ENCODE results near the gene M1AP. TPM values are rescaled to one million over a fixed set of nuclear protein-coding genes. Genes with fewer than 3 reads are reported as not detected.

Gene M1AP
- total and polyA plus RNA-seq, 2 of the 8 experiments (the other 6 are each of a cell fraction or from before 2014, with no cell fraction given) = 4.8 TPM

DNA sequence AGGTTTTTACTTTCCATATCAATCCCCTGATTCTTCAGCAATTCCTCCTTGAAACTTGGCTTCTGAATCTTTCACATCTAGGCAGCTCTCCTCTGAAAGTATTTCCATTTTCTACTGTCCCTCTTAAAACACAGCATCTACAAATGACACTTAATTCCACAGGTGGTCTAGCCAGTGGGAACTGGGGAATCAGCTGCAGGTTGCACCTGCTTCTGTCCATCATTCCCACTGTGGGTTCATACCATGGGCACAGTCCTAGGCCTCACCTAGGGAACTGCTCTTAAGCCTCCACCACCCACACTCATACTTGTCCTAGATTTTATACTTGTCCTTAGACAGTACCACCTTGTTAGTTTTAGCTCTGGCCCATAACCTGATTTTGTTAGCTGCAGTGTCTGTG is 96.6 kb downstream of the M1AP start:
- no peak overlapping the region for H2BK12ac ChIP-seq (ENCODE audit: low read depth, low read length)
- ChIA-PET POLR2A (ENCODE audit: partially characterized antibody) (interaction anchor here (1.3 to 1.5 kb wide), 2 partner anchors 22 to 109 kb away, joined by 3 to 6 read pairs; partner anchors contain the start of genes AUP1 and HTRA2), CTCF (ENCODE audit: partially characterized antibody) (interaction anchor here (0.7 to 2.8 kb wide), 4 partner anchors 21 to 285 kb away, joined by 3 to 12 read pairs (median 4); no protein-coding TSS in a partner anchor)
- no peak overlapping the region for H2AFZ ChIP-seq (ENCODE audit: low read length)
- H3K14ac ChIP-seq (ENCODE audit: insufficient read length) = no peak overlapping the region
- no peak overlapping the region for H3K4ac ChIP-seq (replicated peaks; ENCODE audit: insufficient read length, low read depth, low read length)
- FAIRE-seq (no peak), DNase-seq (ENCODE audit: low read depth in 1 of 2, low spot score in 2 of 2) (no peak)
- H3K27ac ChIP-seq (ENCODE audit: low read depth, low read length) = no peak overlapping the region
- H3K9ac ChIP-seq (replicated peaks in 1 of 4; ENCODE audit: extremely low read depth in 1 of 4, low read depth in 3 of 4, low read length in 3 of 4) = no peak overlapping the region
- no peak overlapping the region for H4K91ac ChIP-seq (replicated peaks; ENCODE audit: insufficient read length, low read length)
- no peak overlapping the region for H2BK15ac ChIP-seq (ENCODE audit: low read length)
- H4K5ac ChIP-seq (ENCODE audit: insufficient read length, low read depth, low read length) = no peak overlapping the region
- peaks cover 5 to 18% (median 10%) of the 10 kb centered on the region in 4 experiments for H3K4me1 ChIP-seq (replicated peaks in 1 of 4; ENCODE audit: control insufficient read depth in 3 of 4, insufficient read depth in 4 of 4, low read length in 3 of 4)
- no peaks in the 10 kb centered on the region; the same call in 1 of the 2 replicates for H3K79me1 ChIP-seq (ENCODE audit: low read depth, low read length)
- no peak overlapping the region for H2BK20ac ChIP-seq (ENCODE audit: low read length)
- no peak overlapping the region for H3K18ac ChIP-seq (ENCODE audit: extremely low read depth, low read length)
- no peak overlapping the region for H3K56ac ChIP-seq (replicated peaks; ENCODE audit: insufficient read length, low read depth, low read length)
- peaks cover 2 to 4% of the 10 kb centered on the region in 2 experiments for H4K20me1 ChIP-seq (replicated peaks in 1 of 2; ENCODE audit: control insufficient read depth in 1 of 2, insufficient read depth in 2 of 2, low read length in 2 of 2)
- H3K4me3 ChIP-seq (ENCODE audit: extremely low read depth in 1 of 4, insufficient read depth in 2 of 4, low read depth in 3 of 4, low read length in 4 of 4) = no peak overlapping the region
- no peak overlapping the region for H4K8ac ChIP-seq (ENCODE audit: extremely low read depth, insufficient read depth, low read length)
- no peak overlapping the region for H2AK5ac ChIP-seq (ENCODE audit: low read depth, low read length)
- no peaks in the 10 kb centered on the region for H3K9me3 ChIP-seq (ENCODE audit: insufficient read depth in 2 of 2, low read depth in 1 of 2, low read length in 1 of 2)
- peaks cover 27% of the 10 kb centered on the region for H3K23me2 ChIP-seq (ENCODE audit: low read depth, low read length)
- no peaks in the 10 kb centered on the region for H3K79me2 ChIP-seq (ENCODE audit: control insufficient read depth in 1 of 2, insufficient read depth in 2 of 2, low read length in 2 of 2)
- H2BK5ac ChIP-seq (ENCODE audit: low read depth, low read length) = no peak overlapping the region
- H3K23ac ChIP-seq (ENCODE audit: insufficient read length) = no peak overlapping the region
- H2BK120ac ChIP-seq (replicated peaks; ENCODE audit: low read depth, low read length) = no peak overlapping the region
- 0 out of 8 replicates have a peak, but pooled peaks cover 0 to 3% (median 0%) of the 10 kb centered on the region in 4 experiments for H3K36me3 ChIP-seq (ENCODE audit: control insufficient read depth in 2 of 4, insufficient read depth in 4 of 4, low read length in 3 of 4)
- peaks cover 4 to 67% (median 44%) of the 10 kb centered on the region in 4 experiments for H3K27me3 ChIP-seq (replicated peaks in 1 of 4; ENCODE audit: control insufficient read depth in 3 of 4, extremely low read depth in 1 of 4, insufficient read depth in 3 of 4, low read length in 3 of 4)
- no peak overlapping the region; a peak in 1 of 4 replicates for H3K4me2 ChIP-seq (ENCODE audit: insufficient read depth in 1 of 2, low read depth in 2 of 2, low read length in 2 of 2)
- no peak for TF ChIP-seq KDM1A (IDR thresholded peaks at IDR 0.05; ENCODE audit: borderline replicate concordance, low read length)
- TF ChIP-seq SP4 (IDR thresholded peaks at IDR 0.05; ENCODE audit: low read length) = no peak
- TF ChIP-seq CTBP2 (IDR thresholded peaks at IDR 0.05; ENCODE audit: borderline replicate concordance, insufficient read depth, insufficient read length, low read length) = no peak
- TF ChIP-seq NANOG (IDR thresholded peaks at IDR 0.05; ENCODE audit: insufficient read depth, low read depth, low read length, poor library complexity, severe bottlenecking) = no peak
- no peak for TF ChIP-seq GABPA (IDR thresholded peaks at IDR 0.05; ENCODE audit: borderline replicate concordance, insufficient read depth, low read length)
- TF ChIP-seq SP1 (IDR thresholded peaks at IDR 0.05; ENCODE audit: low read depth, low read length) = no peak
- no peak for TF ChIP-seq BRCA1 (IDR thresholded peaks at IDR 0.05; ENCODE audit: low read depth, low read length)
- TF ChIP-seq BCL11A (IDR thresholded peaks at IDR 0.05; ENCODE audit: low read depth in 2 of 2, low read length in 2 of 2) = no peak
- no peak for TF ChIP-seq SIRT6 (IDR thresholded peaks at IDR 0.05; ENCODE audit: low read length)
- no peak for TF ChIP-seq SP2 (IDR thresholded peaks at IDR 0.05; ENCODE audit: low read length)
- no peak for TF ChIP-seq HDAC2 (IDR thresholded peaks at IDR 0.05; ENCODE audit: borderline replicate concordance in 1 of 2, low read depth in 2 of 2, low read length in 2 of 2)
- TF ChIP-seq EP300 (IDR thresholded peaks at IDR 0.05; ENCODE audit: borderline replicate concordance in 1 of 2, low read depth in 2 of 2, low read length in 2 of 2) = no peak
- no peak for TF ChIP-seq SUZ12 (IDR thresholded peaks at IDR 0.05; ENCODE audit: low read length)
- TF ChIP-seq, protein P1, sequence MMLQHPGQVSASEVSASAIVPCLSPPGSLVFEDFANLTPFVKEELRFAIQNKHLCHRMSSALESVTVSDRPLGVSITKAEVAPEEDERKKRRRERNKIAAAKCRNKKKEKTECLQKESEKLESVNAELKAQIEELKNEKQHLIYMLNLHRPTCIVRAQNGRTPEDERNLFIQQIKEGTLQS (IDR thresholded peaks at IDR 0.05; ENCODE audit: insufficient read depth, low read depth, low read length) = no peak
